ENCODE data around the gene MLEC.

Gene MLEC

DNA sequence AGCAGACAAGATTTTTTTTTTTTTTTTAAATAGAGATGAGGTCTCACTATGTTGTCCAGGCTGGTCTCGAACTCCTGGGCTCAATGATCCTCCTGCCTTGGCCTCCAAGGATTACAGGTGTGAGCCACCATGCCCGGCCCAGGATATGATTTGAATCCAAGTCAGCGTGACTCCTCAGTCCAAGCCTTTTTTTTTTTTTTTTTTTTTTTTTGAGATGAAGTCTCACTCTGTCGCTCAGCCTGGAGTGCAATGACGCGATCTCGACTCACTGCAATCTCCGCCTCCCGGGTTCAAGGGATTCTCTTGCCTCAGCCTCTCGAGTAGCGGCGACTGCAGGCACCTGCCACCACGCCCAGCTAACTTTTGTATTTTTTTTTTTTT is 39.6 kb upstream of the MLEC start:
- Histone ChIP-seq H3K79me2 (ENCODE audit: control insufficient read depth, insufficient read depth, low read length, poor library complexity) (no peaks in the 10 kb centered on the region), H3K23ac (ENCODE audit: low read length) (no peak overlapping the region), H3K27me3 (ENCODE audit: insufficient read depth, low read length) (peaks cover 4% of the 10 kb centered on the region), H2BK12ac (ENCODE audit: low read length) (no peak overlapping the region), H2BK120ac (ENCODE audit: insufficient read depth, low read length, poor library complexity) (no peak overlapping the region), H3K9ac (ENCODE audit: low read length) (no peak overlapping the region), H3K36me3 (ENCODE audit: control insufficient read depth in 1 of 2, insufficient read depth in 2 of 2, low read length in 2 of 2) (no peaks in the 10 kb centered on the region), H2BK5ac (ENCODE audit: low read depth, low read length, poor library complexity) (no peak overlapping the region), H4K12ac (ENCODE audit: low read depth, low read length) (no peak overlapping the region), H2AFZ (ENCODE audit: insufficient read depth, low read length, poor library complexity) (no peak overlapping the region), H2AK5ac (ENCODE audit: low read length) (no peak overlapping the region), H3K9me3 (ENCODE audit: insufficient read depth, low read depth, low read length) (no peaks in the 10 kb centered on the region), H3K27ac (ENCODE audit: low read depth, low read length) (no peak overlapping the region), H3K4me2 (ENCODE audit: low read length) (no peak overlapping the region), H3K79me1 (ENCODE audit: low read length) (no peaks in the 10 kb centered on the region), H4K91ac (ENCODE audit: low read depth, low read length) (no peak overlapping the region), H3K14ac (ENCODE audit: low read length) (no peak overlapping the region), H3K4me1 (ENCODE audit: control insufficient read depth in 1 of 2, insufficient read depth in 2 of 2, low read length in 2 of 2) (peaks cover 0 to 2% of the 10 kb centered on the region in 2 experiments), H3K4ac (ENCODE audit: low read depth, low read length) (no peak overlapping the region), H3K18ac (ENCODE audit: low read length) (no peak overlapping the region), H4K8ac (ENCODE audit: low read depth, low read length) (no peak overlapping the region), H3K4me3 (ENCODE audit: low read depth, low read length) (no peak overlapping the region)
- no CpG with 5 or more reads among the region's 13 CpGs for WGBS (ENCODE audit: extremely low coverage, insufficient coverage, insufficient read length)
- no peak for DNase-seq

DNA sequence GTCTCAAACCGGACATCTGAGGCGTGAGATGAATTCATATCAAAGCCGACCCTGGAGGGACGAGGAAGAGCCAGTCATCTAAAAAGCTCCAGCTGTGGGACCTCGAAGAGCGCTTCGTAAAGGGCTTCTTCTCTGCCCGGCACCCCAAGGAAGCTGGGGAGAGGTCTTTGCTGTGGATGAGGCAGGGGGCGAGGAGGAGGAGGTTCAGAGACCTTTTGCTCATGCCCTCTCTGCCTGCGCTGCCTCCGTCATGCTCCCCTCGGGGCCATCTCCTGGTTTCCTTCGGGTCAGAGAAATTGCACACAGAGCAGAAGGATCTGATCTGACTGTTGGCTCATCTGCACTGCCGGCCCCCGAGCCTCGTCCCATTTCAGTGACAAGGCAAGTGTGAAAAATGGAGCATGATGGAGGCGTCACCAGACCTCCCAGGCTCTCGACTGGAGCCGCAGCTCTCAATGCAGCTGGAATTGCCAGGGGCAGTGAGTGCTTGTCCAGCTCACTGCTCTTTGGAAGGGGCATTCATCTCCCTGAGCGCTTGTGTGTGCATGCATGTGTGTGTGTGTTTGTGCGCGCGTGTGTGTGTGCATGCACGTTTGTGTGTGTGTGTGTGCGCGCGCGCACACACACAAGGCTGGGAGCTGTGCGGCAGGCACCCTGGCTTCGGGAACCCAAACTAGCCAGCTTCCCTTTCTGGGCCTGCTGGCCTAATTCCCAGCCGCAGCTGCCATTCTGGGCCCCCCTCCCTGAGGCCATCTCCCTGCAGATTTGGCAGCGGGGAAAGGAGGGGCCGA is 37.3 kb upstream of the MLEC start:
- H4K8ac ChIP-seq (ENCODE audit: low read depth, low read length), result no peak overlapping the region
- no peak overlapping the region for H2BK120ac ChIP-seq (ENCODE audit: insufficient read depth, low read length, poor library complexity)
- DNase-seq, result no peak
- no CpG with 5 or more reads among the region's 33 CpGs for WGBS (ENCODE audit: extremely low coverage, insufficient coverage, insufficient read length)
- H3K23ac ChIP-seq (ENCODE audit: low read length), result no peak overlapping the region
- no peak overlapping the region for H3K27ac ChIP-seq (ENCODE audit: low read depth, low read length)
- H3K4me3 ChIP-seq (ENCODE audit: low read depth, low read length), result no peak overlapping the region
- H2AK5ac ChIP-seq (ENCODE audit: low read length), result no peak overlapping the region
- H2BK12ac ChIP-seq (ENCODE audit: low read length), result no peak overlapping the region
- no peak overlapping the region for H3K18ac ChIP-seq (ENCODE audit: low read length)
- no peak overlapping the region for H3K9ac ChIP-seq (ENCODE audit: low read length)
- H2BK5ac ChIP-seq (ENCODE audit: low read depth, low read length, poor library complexity), result no peak overlapping the region
- H3K9me3 ChIP-seq (ENCODE audit: insufficient read depth, low read depth, low read length), result no peaks in the 10 kb centered on the region
- no peaks in the 10 kb centered on the region for H3K36me3 ChIP-seq (ENCODE audit: control insufficient read depth in 1 of 2, insufficient read depth in 2 of 2, low read length in 2 of 2)
- no peaks in the 10 kb centered on the region for H3K79me2 ChIP-seq (ENCODE audit: control insufficient read depth, insufficient read depth, low read length, poor library complexity)
- no peaks in the 10 kb centered on the region for H3K27me3 ChIP-seq (ENCODE audit: insufficient read depth, low read length)
- peak overlapping the region; percentile 80 for H3K4me2 ChIP-seq (ENCODE audit: low read length)
- H3K4me1 ChIP-seq (ENCODE audit: control insufficient read depth in 1 of 2, insufficient read depth in 2 of 2, low read length in 2 of 2), result peaks cover 0 to 2% of the 10 kb centered on the region in 2 experiments
- no peak overlapping the region for H3K4ac ChIP-seq (ENCODE audit: low read depth, low read length)
- no peak overlapping the region for H2AFZ ChIP-seq (ENCODE audit: insufficient read depth, low read length, poor library complexity)
- H3K79me1 ChIP-seq (ENCODE audit: low read length), result no peaks in the 10 kb centered on the region
- no peak overlapping the region for H3K14ac ChIP-seq (ENCODE audit: low read length)
- no peak overlapping the region for H4K91ac ChIP-seq (ENCODE audit: low read depth, low read length)
- H4K12ac ChIP-seq (ENCODE audit: low read depth, low read length), result no peak overlapping the region

DNA sequence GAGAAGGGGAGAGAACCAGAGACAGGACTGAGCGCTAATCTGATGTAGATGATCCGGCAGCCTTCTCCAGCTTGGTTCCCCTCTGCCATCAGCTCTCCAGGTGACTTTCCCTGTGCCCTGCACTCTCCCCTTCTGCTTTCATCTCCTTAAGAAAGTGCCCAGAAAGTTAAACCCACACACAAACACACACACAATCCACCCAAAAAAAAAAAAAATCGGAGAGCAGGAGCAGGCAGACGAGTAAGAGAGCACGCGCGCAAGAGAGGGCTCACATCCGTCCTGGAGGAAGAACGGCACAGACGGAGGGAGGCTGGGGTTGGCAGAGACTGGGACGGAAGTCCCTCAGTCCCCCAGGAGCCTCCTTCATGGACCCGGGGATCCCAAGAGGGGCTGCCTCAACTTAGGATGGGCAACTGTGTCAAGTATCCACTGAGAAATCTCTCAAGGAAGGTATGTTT is 36.7 kb upstream of the MLEC start:
- H3K27ac ChIP-seq (ENCODE audit: low read depth, low read length), result no peak overlapping the region
- H3K36me3 ChIP-seq (ENCODE audit: control insufficient read depth in 1 of 2, insufficient read depth in 2 of 2, low read length in 2 of 2), result no peaks in the 10 kb centered on the region
- DNase-seq, result no peak
- no peak overlapping the region for H3K18ac ChIP-seq (ENCODE audit: low read length)
- peaks cover 0 to 2% of the 10 kb centered on the region in 2 experiments for H3K4me1 ChIP-seq (ENCODE audit: control insufficient read depth in 1 of 2, insufficient read depth in 2 of 2, low read length in 2 of 2)
- H4K8ac ChIP-seq (ENCODE audit: low read depth, low read length), result no peak overlapping the region
- no peaks in the 10 kb centered on the region for H3K79me2 ChIP-seq (ENCODE audit: control insufficient read depth, insufficient read depth, low read length, poor library complexity)
- H3K14ac ChIP-seq (ENCODE audit: low read length), result no peak overlapping the region
- no peak overlapping the region for H3K4me2 ChIP-seq (ENCODE audit: low read length)
- H3K79me1 ChIP-seq (ENCODE audit: low read length), result no peaks in the 10 kb centered on the region
- no peaks in the 10 kb centered on the region for H3K27me3 ChIP-seq (ENCODE audit: insufficient read depth, low read length)
- no peak overlapping the region for H3K23ac ChIP-seq (ENCODE audit: low read length)
- H2BK12ac ChIP-seq (ENCODE audit: low read length), result no peak overlapping the region
- no CpG with 5 or more reads among the region's 12 CpGs for WGBS (ENCODE audit: extremely low coverage, insufficient coverage, insufficient read length)
- H3K9me3 ChIP-seq (ENCODE audit: insufficient read depth, low read depth, low read length), result no peaks in the 10 kb centered on the region
- H3K4me3 ChIP-seq (ENCODE audit: low read depth, low read length), result no peak overlapping the region
- H4K91ac ChIP-seq (ENCODE audit: low read depth, low read length), result no peak overlapping the region
- no peak overlapping the region for H2BK120ac ChIP-seq (ENCODE audit: insufficient read depth, low read length, poor library complexity)
- no peak overlapping the region for H2AK5ac ChIP-seq (ENCODE audit: low read length)
- H3K4ac ChIP-seq (ENCODE audit: low read depth, low read length), result no peak overlapping the region
- H2BK5ac ChIP-seq (ENCODE audit: low read depth, low read length, poor library complexity), result no peak overlapping the region
- H2AFZ ChIP-seq (ENCODE audit: insufficient read depth, low read length, poor library complexity), result no peak overlapping the region
- H4K12ac ChIP-seq (ENCODE audit: low read depth, low read length), result no peak overlapping the region
- no peak overlapping the region for H3K9ac ChIP-seq (ENCODE audit: low read length)

DNA sequence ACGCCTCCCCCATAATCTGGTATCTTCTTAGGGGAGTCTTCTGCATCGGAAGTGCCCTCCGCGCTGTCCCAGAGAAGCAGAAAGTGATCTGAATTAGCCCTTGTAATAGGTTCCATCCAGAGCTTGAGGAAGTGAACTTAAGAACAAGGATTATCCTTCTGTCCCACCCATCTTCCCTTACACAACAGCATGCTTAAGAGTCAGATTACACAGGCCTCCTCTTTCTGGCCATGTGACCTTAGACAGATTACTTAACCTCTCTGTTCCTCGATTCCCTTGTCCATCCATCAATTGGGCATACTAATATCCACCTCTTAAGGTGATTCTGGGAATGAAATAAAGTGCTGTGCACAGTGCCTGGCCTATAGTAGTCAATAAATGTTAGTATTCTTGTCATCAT is 35.1 kb upstream of the MLEC start:
- Histone ChIP-seq H2BK12ac (ENCODE audit: low read length) (no peak overlapping the region), H3K27ac (ENCODE audit: low read depth, low read length) (no peak overlapping the region)

More for the DNA sequence above, 35.1 kb upstream of the MLEC start:
- H3K79me2 ChIP-seq (ENCODE audit: control insufficient read depth, insufficient read depth, low read length, poor library complexity), result no peaks in the 10 kb centered on the region
- no peak overlapping the region for H3K18ac ChIP-seq (ENCODE audit: low read length)
- no peaks in the 10 kb centered on the region for H3K79me1 ChIP-seq (ENCODE audit: low read length)
- no peak overlapping the region for H2AK5ac ChIP-seq (ENCODE audit: low read length)
- no peak overlapping the region for H2BK5ac ChIP-seq (ENCODE audit: low read depth, low read length, poor library complexity)
- no peak overlapping the region for H3K4me3 ChIP-seq (ENCODE audit: low read depth, low read length)
- H4K12ac ChIP-seq (ENCODE audit: low read depth, low read length), result no peak overlapping the region
- no CpG with 5 or more reads among the region's 5 CpGs for WGBS (ENCODE audit: extremely low coverage, insufficient coverage, insufficient read length)
- DNase-seq, result no peak
- H3K4ac ChIP-seq (ENCODE audit: low read depth, low read length), result no peak overlapping the region
- H3K14ac ChIP-seq (ENCODE audit: low read length), result no peak overlapping the region
- H3K27me3 ChIP-seq (ENCODE audit: insufficient read depth, low read length), result no peaks in the 10 kb centered on the region
- no peak overlapping the region for H4K91ac ChIP-seq (ENCODE audit: low read depth, low read length)
- no peak overlapping the region for H3K23ac ChIP-seq (ENCODE audit: low read length)
- no peak overlapping the region for H2BK120ac ChIP-seq (ENCODE audit: insufficient read depth, low read length, poor library complexity)
- H3K4me2 ChIP-seq (ENCODE audit: low read length), result no peak overlapping the region
- peaks cover 0 to 2% of the 10 kb centered on the region in 2 experiments for H3K4me1 ChIP-seq (ENCODE audit: control insufficient read depth in 1 of 2, insufficient read depth in 2 of 2, low read length in 2 of 2)
- H3K36me3 ChIP-seq (ENCODE audit: control insufficient read depth in 1 of 2, insufficient read depth in 2 of 2, low read length in 2 of 2), result no peaks in the 10 kb centered on the region
- no peaks in the 10 kb centered on the region for H3K9me3 ChIP-seq (ENCODE audit: insufficient read depth, low read depth, low read length)
- H2AFZ ChIP-seq (ENCODE audit: insufficient read depth, low read length, poor library complexity), result no peak overlapping the region
- no peak overlapping the region for H4K8ac ChIP-seq (ENCODE audit: low read depth, low read length)
- H3K9ac ChIP-seq (ENCODE audit: low read length), result no peak overlapping the region
